Activated CD8-positive, alpha-beta memory T cell treated with anti-CD3 and anti-CD28 coated beads, Interleukin-2, amount 50 U/mL, for 1 hour (primary cell): Measurements from ENCODE around the gene KLF2.
"Not testable (repeated sequence)": the region's sequence is repeated elsewhere in the genome, so short reads cannot be mapped to it uniquely, and the experiment has no call there.

Source experiments
- DNase-seq: peaks from one replicate; pipeline ENCODE4 v3.0.0-alpha.2; 2020; ENCODE audit errors: extremely low read depth

The KLF2 gene

DNA sequence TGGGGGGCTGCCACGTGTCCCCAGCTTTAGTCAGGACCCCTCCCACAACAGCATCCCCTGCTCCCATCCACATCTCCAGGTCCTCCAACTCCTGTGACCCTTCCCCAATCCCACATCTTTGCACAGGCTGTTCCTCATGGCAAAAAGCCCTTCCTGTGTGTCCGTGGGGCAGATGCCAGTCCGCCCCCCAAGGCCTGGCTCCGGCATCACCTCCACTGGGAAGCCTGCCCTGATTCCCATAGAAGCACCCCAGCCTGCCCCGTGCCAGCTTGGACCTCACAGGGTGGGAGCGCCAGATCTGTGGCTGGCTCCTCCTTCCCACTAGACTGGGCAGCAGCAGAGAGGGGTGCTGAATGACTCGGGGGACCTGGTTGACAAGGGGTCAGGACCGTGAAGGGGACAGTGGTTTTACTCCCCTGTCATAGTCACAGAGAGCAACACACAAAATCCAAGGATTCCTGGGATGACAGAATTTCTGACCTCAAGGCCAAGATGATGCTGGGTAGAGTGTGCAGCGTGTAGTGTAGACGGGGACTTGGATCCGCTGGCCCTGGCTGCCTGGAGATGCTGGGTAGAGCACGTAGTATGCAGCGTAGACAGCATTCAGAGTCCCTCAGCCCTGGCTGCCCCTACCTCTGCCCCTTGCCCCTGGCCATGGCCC, 13.3 kb downstream of the KLF2 start:
- no peak for DNase-seq

- DNase-seq: no peak
Measured at GRCh38 chr19:16338470-16339360, 14.1 kb downstream of the KLF2 start.

DNA sequence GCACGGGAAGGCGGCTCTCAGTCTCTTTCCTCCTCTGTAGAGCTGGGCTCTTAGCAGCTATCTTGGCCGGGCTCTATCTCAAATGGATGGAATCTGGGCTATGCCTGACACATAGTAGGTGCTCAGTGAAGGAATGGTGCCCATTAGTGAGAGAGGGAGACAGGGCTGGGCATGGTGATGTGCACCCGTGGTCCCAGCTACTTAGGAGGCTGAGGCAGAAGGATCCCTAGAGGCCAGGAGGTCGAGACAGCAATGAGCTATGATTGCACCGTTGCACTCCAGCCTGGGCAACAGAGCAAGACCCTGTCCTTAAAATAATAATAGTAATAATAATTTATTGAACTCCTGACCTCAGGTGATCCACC, 14.7 kb downstream of the KLF2 start:
- no peak for DNase-seq

DNA sequence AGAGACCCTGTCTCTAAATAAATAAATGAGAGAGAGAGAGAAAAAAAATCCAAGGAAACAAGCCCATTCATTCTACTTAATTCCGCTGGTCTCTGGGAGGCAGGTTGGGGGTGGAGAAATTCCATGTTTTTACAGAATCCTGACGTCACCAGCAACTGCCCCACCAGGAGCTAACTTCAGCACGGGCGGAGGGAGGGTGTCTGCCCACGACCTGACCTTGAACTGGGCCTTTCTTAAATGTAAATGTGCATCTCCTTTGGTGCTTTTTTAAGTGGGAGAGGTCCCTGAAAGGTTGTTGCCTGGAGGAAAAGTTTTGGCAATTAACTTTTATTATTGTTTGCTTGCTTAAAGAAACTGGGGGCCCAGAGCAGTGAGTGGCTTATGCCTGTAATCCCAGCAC, 15.5 kb downstream of the KLF2 start:
- no peak for DNase-seq

GRCh38 chr19:16340654-16341053, 16.0 kb downstream of the KLF2 start:
- no peak for DNase-seq

DNA sequence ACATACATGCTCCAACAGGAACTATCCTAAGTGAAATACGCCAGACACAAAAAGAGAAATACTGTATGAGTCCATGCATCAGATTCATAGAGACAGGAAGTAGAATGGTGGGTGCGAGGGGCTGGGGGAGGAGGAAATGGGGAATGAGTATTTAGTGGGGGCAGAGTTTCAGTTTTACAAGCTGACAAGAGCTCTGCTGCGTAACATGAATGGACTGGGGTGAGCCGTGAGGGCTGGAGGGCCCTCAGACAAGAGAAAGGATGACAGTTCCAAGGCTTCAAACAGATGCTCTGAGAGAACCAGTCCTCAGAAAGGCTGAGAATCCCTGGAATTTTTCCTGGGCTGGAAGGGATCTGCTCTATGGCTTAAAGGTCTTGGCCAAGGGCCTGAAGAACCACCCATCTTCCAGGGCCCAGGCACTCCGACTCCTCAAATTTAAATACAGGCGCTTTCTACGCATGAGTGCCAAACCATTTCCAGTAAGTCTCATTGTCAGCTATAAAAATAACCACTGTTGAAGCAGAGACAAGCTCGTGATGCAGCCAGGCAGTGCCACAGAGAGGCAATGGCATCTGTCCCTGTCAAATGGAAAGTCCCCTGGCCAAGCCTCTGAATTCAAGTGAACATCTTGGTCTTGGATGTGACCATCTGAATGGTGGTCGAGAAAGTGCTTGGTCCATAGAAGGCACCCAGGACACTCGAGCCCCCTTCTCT, 17.5 kb downstream of the KLF2 start:
- DNase-seq: no peak

DNA sequence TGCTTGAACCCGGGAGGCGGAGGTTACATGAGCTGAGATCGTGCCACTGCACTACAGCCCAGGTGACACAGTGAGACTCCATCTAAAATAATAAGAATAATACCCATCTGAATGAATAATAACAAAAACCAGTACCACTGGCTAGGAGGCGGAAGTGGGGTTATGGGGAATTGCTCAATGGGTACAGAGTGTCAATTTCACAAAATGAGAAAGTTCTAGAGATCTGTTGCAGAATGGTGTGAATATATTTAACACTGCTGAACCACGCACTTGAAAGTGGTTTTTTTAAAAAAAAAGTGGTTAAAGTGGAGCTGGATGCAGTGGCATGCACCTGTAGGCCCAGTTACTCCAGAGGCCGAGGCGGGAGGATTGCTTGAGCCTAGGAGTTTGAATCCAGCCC, 18.5 kb downstream of the KLF2 start:
- DNase-seq: no peak

GRCh38 chr19:16345457-16345856, 20.8 kb downstream of the KLF2 start:
- no peak for DNase-seq

- not testable (repeated sequence) for DNase-seq
Measured at GRCh38 chr19:16347099-16347498, 22.5 kb downstream of the KLF2 start.

GRCh38 chr19:16347706-16348105, 23.1 kb downstream of the KLF2 start:
- DNase-seq: no peak

DNA sequence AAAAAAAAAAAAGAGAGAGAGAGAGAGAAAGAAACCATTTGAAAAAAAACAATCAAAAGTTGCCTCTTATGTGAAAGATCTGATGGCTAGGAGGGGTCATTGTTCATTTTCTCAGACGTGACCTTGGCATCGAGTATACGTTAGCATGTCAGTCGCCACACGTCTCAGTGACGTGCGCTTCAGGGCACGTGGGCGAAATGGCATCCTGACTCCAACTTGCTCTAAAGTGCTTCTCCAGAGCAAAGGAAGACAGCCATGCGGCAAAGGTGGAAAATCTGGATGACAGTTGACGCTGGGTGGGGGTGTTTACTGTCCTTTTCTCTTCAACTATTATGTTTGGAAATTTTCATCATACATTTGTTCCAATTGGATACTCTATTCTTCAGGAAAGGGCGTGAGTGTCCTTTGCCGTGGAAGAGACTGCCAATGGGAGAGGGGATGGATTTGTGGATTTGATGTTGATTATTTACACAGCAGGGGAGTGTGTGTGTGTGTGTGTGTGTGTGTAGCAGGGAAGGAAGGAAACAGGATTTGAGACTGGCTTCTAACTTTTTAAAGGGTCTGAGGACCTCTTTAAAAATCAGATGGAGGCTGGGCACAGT, 25.0 kb downstream of the KLF2 start:
- no peak for DNase-seq

GRCh38 chr19:16351133-16351809, 26.6 kb downstream of the KLF2 start:
- DNase-seq: no peak

DNA sequence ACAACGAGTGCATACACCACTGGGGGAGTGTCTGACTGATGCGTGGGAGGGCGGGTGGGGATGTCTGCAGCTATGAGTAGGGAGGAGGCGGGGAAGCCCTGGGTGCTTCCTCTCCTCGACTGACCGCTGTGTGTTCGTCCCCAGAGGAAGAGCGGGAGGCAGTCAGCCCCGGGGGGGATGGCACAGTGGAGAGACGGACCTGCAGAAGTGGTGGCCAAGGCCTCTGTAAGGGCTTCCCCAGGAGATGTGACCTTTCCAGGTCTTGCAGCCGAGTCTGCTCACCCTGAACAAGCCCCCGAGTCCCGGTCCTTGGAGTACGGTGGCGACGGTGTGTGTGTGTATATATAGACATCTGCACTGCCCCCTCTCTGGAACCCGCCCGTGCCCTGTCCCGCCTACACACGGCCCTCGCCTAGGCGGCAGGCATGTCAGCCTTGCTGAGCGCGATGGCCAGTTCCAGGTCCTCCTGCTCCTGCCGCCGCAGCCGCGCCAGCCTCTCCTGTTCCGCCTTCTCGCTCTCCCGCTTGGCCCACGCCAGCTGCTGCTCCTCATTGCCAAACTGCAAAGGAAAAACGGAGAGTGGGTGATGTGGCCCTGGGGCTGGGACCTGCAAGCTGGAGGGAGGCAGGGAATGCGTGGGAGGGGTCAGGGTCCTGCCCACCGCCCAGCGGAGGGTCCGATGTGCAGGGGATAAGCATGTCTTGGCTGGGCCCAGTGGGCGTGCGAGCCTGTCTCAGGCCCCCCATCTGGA, 30.8 kb downstream of the KLF2 start:
- DNase-seq: no peak

GRCh38 chr19:16358456-16358855, 33.8 kb downstream of the KLF2 start:
- DNase-seq: no peak

- no peak for DNase-seq
Measured at GRCh38 chr19:16359074-16359473, 34.4 kb downstream of the KLF2 start.

GRCh38 chr19:16359964-16360363, 35.3 kb downstream of the KLF2 start:
- no peak for DNase-seq

- no peak for DNase-seq
Measured at GRCh38 chr19:16360738-16361137, 36.1 kb downstream of the KLF2 start.

GRCh38 chr19:16361254-16361653, 36.6 kb downstream of the KLF2 start:
- DNase-seq: no peak

DNA sequence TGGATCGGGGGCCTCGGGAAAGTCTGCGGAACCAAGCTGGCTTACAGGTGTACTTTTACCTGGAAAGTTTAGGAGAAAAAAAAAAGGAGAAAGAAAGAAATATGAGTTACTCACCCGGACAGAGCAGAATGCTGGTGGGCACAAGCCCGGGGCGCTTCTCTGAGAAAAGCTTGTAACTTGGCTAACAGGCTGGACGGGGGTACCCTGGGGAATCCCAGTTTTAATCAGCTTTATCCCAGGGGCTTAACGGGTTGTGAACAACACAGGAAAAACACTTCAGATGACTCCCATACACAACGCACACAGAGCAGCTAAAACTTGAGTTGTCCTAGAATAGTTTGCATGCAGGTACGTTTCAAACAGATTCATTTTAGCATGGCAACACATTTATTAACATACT, 37.3 kb downstream of the KLF2 start:
- no peak for DNase-seq

GRCh38 chr19:16363133-16363851, 38.7 kb downstream of the KLF2 start:
- no peak for DNase-seq
